Breast epithelium (tissue), 4 donors: Measurements from ENCODE around the gene KLHL3. TPM values are rescaled to one million over a fixed set of nuclear protein-coding genes. Genes with fewer than 3 reads are reported as not detected.

Experiments used
- DNase-seq, 2 donors: peaks; one replicate each; pipeline ENCODE4 v3.0.0-alpha.2; 2019; ENCODE audit warnings: low spot score in 2 of 2
- H3K27ac ChIP-seq, 2 donors: fragments of 200-600 bp; sonication (generic) in 1 of 2; one replicate each; pipeline ENCODE4 v1.5.1; 2016 to 2019; ENCODE audit warnings: mild to moderate bottlenecking in 1 of 2
- H3K27me3 ChIP-seq, 2 donors: fragments of 200-600 bp; sonication (generic) in 1 of 2; one replicate each; pipeline versions ENCODE4 v1.5.1 to v1.6.0; 2017 to 2019; ENCODE audit warnings: control low read depth in 1 of 2, mild to moderate bottlenecking in 1 of 2
- H3K36me3 ChIP-seq: fragments of 200-600 bp; one replicate; pipeline ENCODE4 v1.5.1; 2019
- H3K4me1 ChIP-seq, 2 donors: fragments of 200-600 bp; sonication (generic); one replicate each; pipeline ENCODE4 v1.5.1; 2016 to 2019; ENCODE audit warnings: control low read depth in 1 of 2
- H3K4me3 ChIP-seq, 3 donors: fragments of 200-600 bp; sonication (generic); 1 replicate in 2 of 3; 2 replicates in 1 of 3; pipeline ENCODE4 v1.5.1; 2016 to 2019; ENCODE audit warnings: mild to moderate bottlenecking in 3 of 3, moderate library complexity in 2 of 3
- H3K9me3 ChIP-seq, 2 donors: fragments of 200-600 bp; sonication (generic) in 1 of 2; one replicate each; pipeline ENCODE4 v1.5.1; 2016 to 2019; ENCODE audit warnings: control low read depth in 1 of 2
- CTCF ChIP-seq, 3 donors: fragments of 450-650 bp; IDR thresholded peaks; one replicate each; pipeline ENCODE4 v1.5.1; 2016 to 2017; ENCODE audit warnings: antibody characterized with exemption in 3 of 3, mild to moderate bottlenecking in 3 of 3, moderate library complexity in 3 of 3
- POLR2A ChIP-seq: fragments of 450-650 bp; IDR thresholded peaks from one replicate; pipeline ENCODE4 v1.6.1; 2016; ENCODE audit warnings: antibody characterized with exemption, mild to moderate bottlenecking, moderate library complexity
- POLR2AphosphoS5 ChIP-seq, 3 donors: sonication (generic); formaldehyde crosslinking; IDR thresholded peaks; one replicate each; pipeline ENCODE4 v1.6.1; 2017; ENCODE audit warnings: antibody characterized with exemption in 3 of 3
- intact Hi-C: fragments of 100-400 bp; cut with DNase I; formaldehyde crosslinking; loops from one replicate; pipeline ENCODE4 v1.15.1; 2023; ENCODE audit warnings: low total_unique reads
- total RNA-seq, 3 donors: library from RNA; depleted of rRNA; stranded (reverse); fragments of >200 nt; gene quantifications; one replicate each; pipeline ENCODE4 v1.1.0, GENCODE V29; 2016

KLHL3 gene
- total RNA-seq, 3 donors from 2014 or later: 4.5 to 11.7 (median 4.9) TPM

GRCh38 chr5:137672881-137673280 is 63.0 kb downstream of the KLHL3 start:
- intact Hi-C loops: no loop called here
- Histone ChIP-seq H3K27me3 (no peaks in the 10 kb centered on the region), H3K4me3 (no peak overlapping the region), H3K27ac (no peak overlapping the region), H3K36me3 (no peaks in the 10 kb centered on the region), H3K9me3 (no peaks in the 10 kb centered on the region), H3K4me1 (no peaks in the 10 kb centered on the region)
- TF ChIP-seq CTCF (IDR thresholded peaks at IDR 0.05): no peak
- no peak for TF ChIP-seq POLR2A
- TF ChIP-seq POLR2AphosphoS5 (IDR thresholded peaks at IDR 0.05): no peak
- DNase-seq: no peak

DNA sequence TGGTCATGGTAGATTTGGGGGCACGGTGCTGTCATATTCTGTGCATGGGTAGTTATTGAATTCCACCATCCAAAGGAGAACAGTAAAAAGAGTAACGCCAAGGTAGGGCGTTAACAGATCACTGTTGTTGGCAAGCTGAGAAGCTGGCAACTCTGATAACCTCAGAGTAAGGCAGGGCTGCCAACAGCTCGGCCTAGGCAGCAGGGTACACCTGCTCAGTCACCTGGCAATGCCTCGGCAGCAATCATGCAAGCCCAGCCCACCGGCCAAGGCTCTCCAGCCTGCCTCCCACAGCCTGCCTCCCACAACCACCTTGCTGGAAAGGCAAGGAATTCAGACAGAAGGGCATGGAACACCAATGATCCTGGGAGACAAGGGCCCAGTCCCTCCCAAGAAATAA is 63.9 kb downstream of the KLHL3 start:
- TF ChIP-seq CTCF (IDR thresholded peaks at IDR 0.05) (no peak), POLR2A (no peak), POLR2AphosphoS5 (IDR thresholded peaks at IDR 0.05) (no peak)
- H3K27ac ChIP-seq: no peak overlapping the region
- DNase-seq: no peak
- no peaks in the 10 kb centered on the region for H3K9me3 ChIP-seq
- no peaks in the 10 kb centered on the region for H3K36me3 ChIP-seq
- H3K4me1 ChIP-seq: no peaks in the 10 kb centered on the region
- no peaks in the 10 kb centered on the region for H3K27me3 ChIP-seq
- intact Hi-C loops: no loop called here
- H3K4me3 ChIP-seq: no peak overlapping the region

DNA sequence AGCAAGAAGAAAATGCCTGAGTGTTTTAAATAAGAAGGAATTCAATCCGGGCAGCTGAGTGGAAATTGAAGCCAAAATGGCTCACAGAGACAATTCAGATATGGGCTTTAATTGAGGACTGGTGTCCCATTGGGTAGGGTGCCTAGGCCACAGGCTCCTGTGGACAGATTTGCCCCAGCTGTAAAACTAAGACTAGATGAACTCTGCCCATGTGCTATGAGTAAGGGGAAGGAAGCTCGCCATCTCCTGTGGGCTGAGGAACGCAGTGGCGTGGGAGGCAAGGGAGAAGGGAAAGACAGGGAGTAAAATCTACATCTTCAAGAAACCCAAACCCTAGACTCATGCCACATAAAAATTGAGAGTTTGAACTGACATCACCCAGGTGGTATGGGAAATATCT is 66.1 kb downstream of the KLHL3 start:
- no peaks in the 10 kb centered on the region for H3K4me1 ChIP-seq
- no peak overlapping the region for H3K4me3 ChIP-seq
- no peaks in the 10 kb centered on the region for H3K27me3 ChIP-seq
- TF ChIP-seq CTCF (IDR thresholded peaks at IDR 0.05) (no peak), POLR2A (no peak), POLR2AphosphoS5 (IDR thresholded peaks at IDR 0.05) (no peak)
- H3K9me3 ChIP-seq: no peaks in the 10 kb centered on the region
- no peak for DNase-seq
- H3K36me3 ChIP-seq: no peaks in the 10 kb centered on the region
- intact Hi-C loops: no loop called here
- no peak overlapping the region for H3K27ac ChIP-seq

DNA sequence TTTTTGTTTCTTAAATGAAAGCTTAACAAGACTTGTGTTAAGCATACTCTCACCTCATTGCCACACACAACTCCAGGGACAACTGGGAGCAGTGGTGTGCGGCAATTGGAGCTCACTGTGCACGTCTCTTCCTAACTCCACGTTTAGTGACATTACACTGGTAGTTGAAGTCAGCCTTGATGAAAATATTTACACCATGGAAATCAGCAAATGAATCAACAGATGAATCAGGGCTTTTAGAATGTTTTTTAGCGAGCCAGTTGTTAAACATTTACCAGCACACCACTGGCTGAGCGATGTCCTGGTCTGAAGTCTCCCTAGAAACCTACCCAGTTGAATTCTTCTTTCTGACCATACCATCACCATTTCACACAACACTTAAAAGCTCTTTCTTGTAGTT is 67.3 kb downstream of the KLHL3 start:
- H3K4me1 ChIP-seq: no peaks in the 10 kb centered on the region

GRCh38 chr5:137667341-137667740 is 68.5 kb downstream of the KLHL3 start:
- H3K27ac ChIP-seq: peak overlapping the region; percentile 5 to 82
- TF ChIP-seq POLR2A: no peak
- no peak for TF ChIP-seq CTCF (IDR thresholded peaks at IDR 0.05)
- no peak for TF ChIP-seq POLR2AphosphoS5 (IDR thresholded peaks at IDR 0.05)
- H3K27me3 ChIP-seq: no peaks in the 10 kb centered on the region
- DNase-seq: no peak
- no peaks in the 10 kb centered on the region for H3K36me3 ChIP-seq
- no peak overlapping the region for H3K4me3 ChIP-seq
- H3K4me1 ChIP-seq: no peaks in the 10 kb centered on the region
- no peaks in the 10 kb centered on the region for H3K9me3 ChIP-seq
- intact Hi-C loops: no loop called here

More for the DNA sequence above, 67.3 kb downstream of the KLHL3 start:
- no peak overlapping the region for H3K4me3 ChIP-seq
- H3K36me3 ChIP-seq: no peaks in the 10 kb centered on the region
- intact Hi-C loops: no loop called here
- H3K9me3 ChIP-seq: no peaks in the 10 kb centered on the region
- DNase-seq: no peak
- H3K27me3 ChIP-seq: no peaks in the 10 kb centered on the region
- H3K27ac ChIP-seq: no peak overlapping the region
- TF ChIP-seq POLR2A: no peak
- TF ChIP-seq POLR2AphosphoS5 (IDR thresholded peaks at IDR 0.05): no peak
- TF ChIP-seq CTCF (IDR thresholded peaks at IDR 0.05): no peak
